GM19035 (cell line): ENCODE measurements around the gene WDR90.

ENCODE experiments used
- ATAC-seq: cut with Tn5 transposase; IDR thresholded peaks from one replicate; pipeline ENCODE4 v1.9.1; 2021; ENCODE audit not compliant: unreplicated experiment

Gene WDR90

DNA sequence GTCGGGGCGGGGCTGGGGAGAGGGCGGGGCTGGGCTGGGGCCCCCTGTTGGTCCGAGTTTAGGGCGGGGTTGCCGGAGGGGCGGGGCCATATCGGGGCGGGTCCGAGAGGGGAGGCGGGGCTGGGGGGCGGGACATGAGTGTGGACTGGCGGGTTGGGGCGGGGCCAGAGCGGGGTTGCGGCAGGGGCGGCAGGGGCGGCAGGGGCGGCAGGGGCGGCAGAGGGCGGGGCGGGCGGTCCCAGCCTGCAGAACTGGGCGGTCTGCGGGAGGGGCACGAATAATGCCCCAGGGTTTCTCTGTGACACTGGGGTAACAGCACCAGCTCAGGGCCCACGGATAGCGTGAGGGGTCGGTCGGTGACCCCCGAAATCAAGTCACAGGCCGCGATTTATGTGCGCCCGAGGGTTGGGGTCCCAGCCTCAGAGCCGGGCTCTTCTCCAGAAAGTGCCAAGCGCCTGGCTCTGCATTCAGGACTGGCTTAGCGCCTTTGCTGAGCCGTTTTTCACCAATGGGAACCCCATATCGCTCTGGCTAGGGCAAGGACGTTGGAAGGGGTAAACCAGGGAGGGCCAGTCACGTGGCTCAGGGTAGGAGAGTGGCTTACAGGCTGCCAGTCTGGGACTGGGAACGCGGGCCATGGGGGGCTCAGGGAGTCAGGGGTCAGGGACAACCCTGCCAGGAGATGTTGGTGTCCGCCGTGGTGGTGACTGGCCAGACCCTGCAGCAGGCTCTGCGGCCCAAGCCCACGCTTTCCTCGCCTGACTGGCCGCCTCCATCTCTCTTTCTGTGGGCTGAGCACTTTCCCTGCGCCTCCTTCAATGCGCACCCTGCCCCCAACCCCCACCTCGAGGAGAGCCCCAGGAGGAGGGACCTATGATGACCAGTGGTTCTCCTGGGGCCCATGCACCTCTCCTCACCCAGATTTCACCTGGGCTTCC, 11.8 kb upstream of the WDR90 start:
- ATAC-seq = no peak

DNA sequence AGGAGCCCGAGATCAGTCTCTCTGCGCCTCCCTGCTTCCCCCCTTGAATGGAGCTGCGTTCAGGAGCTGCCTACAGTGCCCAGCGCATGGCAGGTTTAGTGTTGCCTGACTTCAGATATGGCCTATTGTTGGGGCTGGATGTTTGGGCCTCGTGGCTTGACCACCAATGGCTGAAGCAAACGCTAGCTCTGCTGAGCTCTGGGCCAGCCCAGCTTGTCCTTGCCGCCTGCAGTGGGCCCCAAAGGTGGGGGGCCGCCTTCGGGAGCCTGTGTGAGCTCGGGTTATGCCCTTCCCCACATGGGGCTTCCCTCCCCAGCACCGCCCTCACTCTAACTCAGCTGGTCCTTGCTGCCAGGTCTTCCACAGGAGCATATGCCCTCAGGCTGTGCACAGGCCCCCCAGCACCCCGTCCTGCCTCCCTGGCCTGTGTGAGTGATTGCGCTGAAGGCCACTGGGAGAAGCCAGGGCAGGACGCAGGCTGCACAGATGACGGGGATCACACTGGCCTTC, 11.1 kb upstream of the WDR90 start:
- no peak for ATAC-seq

- no peak for ATAC-seq
Measured at GRCh38 chr16:638836-639235, 10.3 kb upstream of the WDR90 start.

GRCh38 chr16:640614-641013, 8.6 kb upstream of the WDR90 start:
- no peak for ATAC-seq

DNA sequence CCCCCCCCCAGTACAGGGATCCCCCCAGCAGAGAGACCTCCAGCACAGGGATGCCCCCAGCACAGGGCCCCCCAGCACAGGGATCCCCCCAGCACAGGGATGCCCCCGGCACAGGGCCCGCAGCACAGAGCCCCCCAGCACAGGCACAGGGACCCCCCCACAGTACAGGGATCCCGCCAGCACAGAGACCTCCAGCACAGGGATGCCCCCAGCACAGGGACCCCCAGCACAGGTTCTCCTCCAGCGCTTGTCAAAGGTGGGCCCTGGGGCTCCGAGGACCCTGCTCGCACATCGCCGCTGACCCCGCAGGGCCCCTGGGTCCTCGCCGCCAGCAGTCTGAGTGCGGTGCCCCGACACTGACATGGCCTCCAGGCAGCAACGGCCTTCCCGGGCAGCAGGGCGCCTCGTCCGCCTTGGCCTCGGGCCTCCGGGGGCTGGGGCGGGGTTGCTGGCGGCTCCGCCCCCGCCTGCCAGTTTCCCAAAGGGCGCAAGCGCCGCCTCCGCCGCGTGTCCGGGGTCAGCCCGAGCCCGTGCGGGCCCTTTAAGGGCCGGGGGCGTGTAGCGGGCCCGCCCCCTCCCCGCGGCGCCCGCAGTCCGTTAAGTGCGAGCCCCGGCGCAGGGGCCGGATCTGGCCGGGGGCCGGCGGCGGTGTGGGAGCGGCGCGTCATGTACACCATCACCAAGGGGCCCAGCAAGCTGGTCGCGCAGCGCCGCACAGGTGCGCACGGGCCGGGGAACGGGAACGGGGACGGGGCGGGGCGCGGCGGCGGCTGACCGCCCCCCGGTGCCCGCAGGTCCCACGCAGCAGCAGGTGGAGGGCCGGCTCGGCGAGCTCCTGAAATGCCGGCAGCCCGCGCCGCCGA, 7.6 kb upstream of the WDR90 start, which contains the start of gene MCRIP2:
MCRIP2 (plus strand) TSS at position 503 of the 863 bp plus-strand sequence; CDS start at position 667, 164 bp downstream.
- ATAC-seq = peak; percentile 61

GRCh38 chr16:642189-643049, 6.7 kb upstream of the WDR90 start:
- peak; percentile 41 for ATAC-seq

DNA sequence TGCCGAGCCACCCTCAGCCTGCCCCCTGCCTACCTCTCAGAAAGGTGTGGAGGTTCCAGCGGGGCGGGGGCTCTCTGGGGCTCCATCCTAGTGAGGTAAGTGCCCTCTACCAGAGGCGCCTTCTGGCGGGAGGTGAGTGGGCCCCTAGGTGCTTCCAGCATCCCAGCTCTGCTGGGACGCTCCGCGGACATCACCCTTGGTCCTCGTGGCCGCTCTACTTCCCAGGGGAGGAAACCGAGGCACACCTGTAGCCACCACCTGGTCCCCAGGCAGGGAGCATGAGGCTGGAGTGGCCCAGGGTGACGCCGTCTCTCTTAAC, 6.2 kb upstream of the WDR90 start:
- no peak for ATAC-seq

- no peak for ATAC-seq
Measured at GRCh38 chr16:644556-644955, 4.6 kb upstream of the WDR90 start.

DNA sequence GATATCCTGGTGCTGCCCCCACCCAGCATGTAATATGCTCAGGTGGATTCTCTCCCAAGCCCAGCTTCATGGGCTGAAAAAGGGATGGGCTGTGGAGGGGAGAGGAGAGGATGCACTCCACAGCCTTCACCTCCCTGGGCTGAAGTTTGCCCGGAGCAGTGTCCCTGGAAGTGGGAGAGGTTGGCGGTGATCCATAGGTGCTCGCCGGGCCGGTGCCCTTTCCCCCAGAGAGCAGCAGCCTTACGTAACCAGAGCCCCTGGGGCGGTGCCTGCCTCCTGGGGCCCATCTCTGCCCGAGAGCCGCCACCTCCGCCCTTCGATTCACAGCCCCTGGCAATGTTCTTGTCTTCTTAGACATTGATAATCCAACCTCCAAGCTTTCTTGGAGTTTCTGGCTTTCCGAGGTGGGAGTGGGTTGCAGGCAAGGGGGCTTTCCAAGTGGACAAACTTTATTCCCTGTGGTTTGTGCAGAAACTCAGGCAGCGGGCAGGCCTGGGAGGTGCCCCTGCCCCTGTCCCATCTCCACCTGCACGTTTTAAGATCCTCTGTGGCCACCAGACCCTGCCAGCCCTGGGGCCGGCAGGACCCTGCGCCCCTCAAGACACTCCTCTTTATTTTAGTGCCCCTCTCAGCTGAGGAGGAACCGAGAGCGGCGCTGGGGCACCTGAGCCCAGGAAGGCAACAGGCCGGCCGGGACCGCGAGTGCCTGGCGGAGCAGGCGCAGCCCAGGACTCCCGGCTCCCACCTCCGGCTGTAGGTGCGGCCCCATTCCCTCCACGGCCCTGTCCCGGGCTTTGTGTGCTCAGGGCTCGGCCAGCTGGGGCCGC, 3.1 kb upstream of the WDR90 start:
- no peak for ATAC-seq

DNA sequence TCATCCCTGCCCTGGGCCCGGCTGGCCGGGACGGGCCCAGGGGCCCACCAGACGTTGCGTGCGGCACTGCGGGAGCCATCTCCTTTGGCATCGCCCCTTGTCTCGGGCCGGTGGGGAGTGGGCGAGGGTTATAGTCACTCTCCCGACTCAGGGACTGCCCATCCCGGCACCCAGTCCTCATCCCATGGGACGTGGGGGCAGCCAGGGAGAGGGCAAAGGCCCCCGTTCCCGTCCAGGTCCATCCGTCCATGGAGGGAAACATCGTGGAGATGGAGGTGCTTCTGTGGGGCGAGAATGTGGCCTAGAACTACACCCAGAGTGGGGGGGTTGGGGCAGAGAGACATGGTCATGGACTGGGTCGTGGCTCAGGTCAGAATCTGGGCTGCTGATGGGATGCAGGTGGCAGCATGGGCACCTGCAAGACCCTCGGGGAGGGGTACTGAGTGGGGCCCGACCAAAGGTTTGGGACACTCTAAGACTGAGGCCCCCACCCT, 2.4 kb upstream of the WDR90 start:
- ATAC-seq = no peak

- no peak for ATAC-seq
Measured at GRCh38 chr16:647173-647902, 1.8 kb upstream of the WDR90 start.

DNA sequence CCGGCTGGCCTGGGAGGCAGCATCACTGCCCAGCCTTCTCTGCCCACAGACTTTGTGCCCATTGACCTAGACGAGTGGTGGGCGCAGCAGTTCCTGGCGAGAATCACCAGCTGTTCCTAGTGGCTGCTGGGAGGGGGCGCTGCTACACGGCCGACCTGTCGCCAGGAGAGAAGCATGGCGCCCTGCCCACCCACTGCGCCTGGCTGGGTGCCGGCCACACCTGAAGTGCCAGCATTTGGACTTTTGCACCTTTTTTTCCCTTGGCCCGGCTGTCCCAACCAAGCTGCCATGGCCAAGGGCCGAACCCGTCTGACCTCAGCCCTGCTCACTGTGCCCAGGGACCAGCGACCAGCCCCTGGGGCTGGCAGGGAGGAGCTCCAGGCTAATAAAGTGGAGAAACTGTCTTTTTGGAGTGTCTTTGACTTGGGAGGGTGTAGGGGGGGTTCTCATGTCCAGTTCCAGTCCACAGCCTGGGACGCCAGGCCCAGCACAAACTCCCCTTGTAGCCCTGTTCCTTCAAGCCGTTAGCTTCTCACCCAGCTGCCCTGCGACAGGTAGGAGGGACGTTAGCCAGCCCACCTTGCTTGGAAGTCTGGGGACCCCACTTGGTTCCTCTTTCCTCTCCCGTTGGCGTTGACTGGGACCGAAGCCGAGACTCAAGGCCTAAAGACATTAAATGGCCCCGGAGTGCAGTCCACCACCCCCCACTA, 939 bp upstream of the WDR90 start:
- no peak for ATAC-seq

DNA sequence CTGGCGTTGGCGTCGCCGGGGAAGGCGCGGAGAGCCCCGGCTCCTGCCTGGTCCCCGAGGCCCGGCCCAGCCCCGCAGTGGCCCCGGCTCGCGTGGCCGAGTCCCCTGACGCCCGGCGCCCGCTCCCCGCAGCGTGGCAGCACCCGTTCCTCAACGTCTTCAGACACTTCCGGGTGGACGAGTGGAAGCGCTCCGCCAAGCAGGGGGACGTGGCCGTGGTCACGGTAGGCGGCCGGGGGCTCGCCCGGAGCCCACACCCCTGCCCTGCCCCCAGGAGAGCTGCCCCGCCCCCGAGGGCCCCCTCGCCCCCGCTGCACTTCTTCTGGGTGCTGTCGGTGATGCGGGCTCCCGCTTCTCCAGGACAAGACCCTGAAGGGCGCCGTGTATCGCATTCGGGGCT, 466 bp downstream of the WDR90 start:
- peak; percentile 12 for ATAC-seq

DNA sequence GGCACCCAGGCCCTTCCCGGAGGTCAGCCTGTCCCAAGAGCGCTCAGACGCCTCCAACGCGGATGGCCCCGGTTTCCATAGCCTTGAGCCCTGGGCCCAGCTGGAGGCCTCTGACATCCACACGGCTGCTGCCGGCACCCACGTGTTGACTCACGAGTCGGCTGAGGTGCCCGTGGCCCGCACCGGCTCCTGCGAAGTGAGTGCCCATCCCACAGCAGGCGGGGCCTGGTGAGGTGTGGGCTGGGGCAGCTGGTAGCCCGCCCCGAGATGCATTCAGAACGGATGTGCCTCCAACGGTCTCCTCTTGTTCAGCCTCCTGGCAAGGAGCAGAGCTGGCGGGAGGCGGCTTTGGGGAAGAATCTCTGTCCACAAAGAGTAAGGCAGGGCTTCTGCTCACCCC, 2.7 kb downstream of the WDR90 start:
- no peak for ATAC-seq

- ATAC-seq = no peak
Measured at GRCh38 chr16:652454-653305, 3.5 kb downstream of the WDR90 start.

DNA sequence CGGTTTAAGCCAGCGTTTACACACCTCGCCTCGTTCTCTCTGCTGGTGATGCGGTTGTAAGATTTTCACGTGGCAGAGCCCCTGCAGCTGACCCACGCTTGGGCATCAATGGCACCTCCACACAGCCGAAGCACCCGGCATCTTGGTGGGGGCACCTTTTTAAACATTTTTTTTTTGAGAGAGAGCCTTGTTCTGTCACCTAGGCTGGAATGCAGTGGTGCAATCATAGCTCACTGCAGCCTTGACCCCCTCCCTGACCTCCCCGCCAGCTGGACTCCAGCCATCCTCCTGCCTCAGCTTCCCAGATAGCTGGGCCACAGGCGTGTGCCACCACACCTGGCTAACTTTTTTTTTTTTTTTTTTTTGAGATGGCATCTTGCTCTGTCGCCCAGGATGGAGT, 4.9 kb downstream of the WDR90 start:
- ATAC-seq = no peak

DNA sequence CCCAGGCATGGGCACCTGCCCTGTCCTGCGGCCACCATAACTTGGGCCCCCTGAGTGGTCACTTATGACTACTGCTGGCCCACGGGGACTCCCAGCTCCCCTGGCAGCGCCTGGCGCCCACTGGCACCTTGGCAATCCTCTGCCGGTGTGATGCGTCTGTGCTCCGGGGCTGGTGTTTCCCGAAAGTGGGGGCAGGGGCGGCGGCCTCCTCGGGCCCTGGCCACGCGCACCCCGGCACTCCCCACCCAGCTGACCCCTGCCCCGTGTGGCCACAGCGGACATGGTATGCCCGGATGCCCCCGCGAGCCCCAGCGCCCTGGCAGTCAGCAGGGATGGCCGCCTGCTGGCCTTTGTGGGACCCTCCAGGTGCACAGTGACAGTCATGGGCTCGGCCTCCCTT, 8.3 kb downstream of the WDR90 start:
- no peak for ATAC-seq
